HL-60 (cell line): Measurements from ENCODE around the gene TGFA.

Experiments used
- DNase-seq, 2 experiments: peaks; one replicate each; pipeline ENCODE4 v3.0.0-alpha.2; 2010 to 2020; ENCODE audit warnings: low read depth in 1 of 2, low spot score in 1 of 2
- H3K27ac ChIP-seq: fragments of 250-450 bp; sonication (Bioruptor Pico); replicated peaks from 2 replicates; pipeline ENCODE4 v1.5.1; 2020; ENCODE audit warnings: mild to moderate bottlenecking, moderate library complexity
- H3K27me3 ChIP-seq: fragments of 250-450 bp; sonication (Bioruptor Pico); 2 replicates; pipeline ENCODE4 v1.5.1; 2021; ENCODE audit warnings: mild to moderate bottlenecking, moderate library complexity; ENCODE audit not compliant: insufficient read depth, poor library complexity, severe bottlenecking
- H3K4me3 ChIP-seq: replicated peaks from 2 replicates; pipeline ENCODE4 v1.5.1; 2011; ENCODE audit warnings: mild to moderate bottlenecking, control low read depth, low read length; ENCODE audit not compliant: insufficient read depth
- GABPA ChIP-seq: IDR thresholded peaks from 2 replicates; pipeline ENCODE4 v1.6.1; 2012; ENCODE audit warnings: low read depth
- POLR2AphosphoS5 ChIP-seq: IDR thresholded peaks from 2 replicates; pipeline ENCODE4 v1.6.1; 2012; ENCODE audit warnings: low read depth
- REST ChIP-seq: IDR thresholded peaks from 2 replicates; pipeline ENCODE4 v1.6.1; 2012; ENCODE audit warnings: low read depth; ENCODE audit not compliant: insufficient replicate concordance
- SPI1 ChIP-seq: IDR thresholded peaks from 2 replicates; pipeline ENCODE4 v1.6.1; 2012; ENCODE audit warnings: low read depth, mild to moderate bottlenecking, borderline replicate concordance
- TF ChIP-seq, protein P1 (sequence below): IDR thresholded peaks from one replicate; pipeline ENCODE4 v1.5.1; 2011; ENCODE audit warnings: low read length, control low read depth, inconsistent platforms; ENCODE audit not compliant: insufficient read depth

Gene TGFA

DNA sequence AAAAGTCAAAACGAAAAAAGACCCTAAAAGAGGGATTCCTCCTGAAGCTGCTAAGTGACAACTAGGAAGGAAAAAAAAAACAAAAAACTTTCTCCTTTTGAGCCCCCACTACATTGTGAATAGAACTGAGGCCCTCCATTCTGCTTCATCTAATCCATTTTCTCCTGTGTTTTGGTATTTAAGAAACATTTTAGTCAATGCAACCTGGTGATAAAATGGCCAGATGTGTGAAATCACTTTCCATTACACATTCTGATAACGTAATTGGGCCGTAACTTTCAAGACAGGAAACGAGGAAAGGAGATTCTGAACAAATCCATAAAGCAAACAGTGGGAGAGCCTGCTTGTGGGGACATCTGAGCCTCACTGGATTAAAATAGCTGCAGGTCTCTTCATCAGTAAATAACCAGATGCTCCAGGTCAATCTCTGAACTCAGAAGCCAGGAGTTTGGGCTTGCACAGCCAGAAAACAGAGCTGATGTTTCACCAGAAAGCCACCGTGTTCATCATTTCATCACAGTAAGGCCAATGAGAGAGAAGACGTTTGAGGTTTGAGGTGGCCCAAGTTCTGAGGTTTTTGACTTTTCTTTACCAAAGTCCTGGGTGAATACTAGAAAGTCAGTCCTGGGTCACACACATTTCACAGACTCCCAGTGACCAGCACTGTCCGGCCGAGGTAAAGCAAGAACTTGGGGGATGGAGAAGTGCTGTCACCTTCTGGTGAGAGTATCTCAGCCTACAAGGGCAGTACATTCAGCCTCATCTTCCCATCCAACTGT lies 47.8 kb downstream of the TGFA start:
- Histone ChIP-seq H3K4me3 (no peak overlapping the region), H3K27me3 (no peaks in the 10 kb centered on the region), H3K27ac (no peak overlapping the region)
- no peak for DNase-seq
- no peak for TF ChIP-seq SPI1
- TF ChIP-seq GABPA = no peak
- no peak for TF ChIP-seq POLR2AphosphoS5
- no peak for TF ChIP-seq REST
- TF ChIP-seq, protein P1, sequence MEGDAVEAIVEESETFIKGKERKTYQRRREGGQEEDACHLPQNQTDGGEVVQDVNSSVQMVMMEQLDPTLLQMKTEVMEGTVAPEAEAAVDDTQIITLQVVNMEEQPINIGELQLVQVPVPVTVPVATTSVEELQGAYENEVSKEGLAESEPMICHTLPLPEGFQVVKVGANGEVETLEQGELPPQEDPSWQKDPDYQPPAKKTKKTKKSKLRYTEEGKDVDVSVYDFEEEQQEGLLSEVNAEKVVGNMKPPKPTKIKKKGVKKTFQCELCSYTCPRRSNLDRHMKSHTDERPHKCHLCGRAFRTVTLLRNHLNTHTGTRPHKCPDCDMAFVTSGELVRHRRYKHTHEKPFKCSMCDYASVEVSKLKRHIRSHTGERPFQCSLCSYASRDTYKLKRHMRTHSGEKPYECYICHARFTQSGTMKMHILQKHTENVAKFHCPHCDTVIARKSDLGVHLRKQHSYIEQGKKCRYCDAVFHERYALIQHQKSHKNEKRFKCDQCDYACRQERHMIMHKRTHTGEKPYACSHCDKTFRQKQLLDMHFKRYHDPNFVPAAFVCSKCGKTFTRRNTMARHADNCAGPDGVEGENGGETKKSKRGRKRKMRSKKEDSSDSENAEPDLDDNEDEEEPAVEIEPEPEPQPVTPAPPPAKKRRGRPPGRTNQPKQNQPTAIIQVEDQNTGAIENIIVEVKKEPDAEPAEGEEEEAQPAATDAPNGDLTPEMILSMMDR = no peak

GRCh38 chr2:70504750-70505149 lies 48.9 kb downstream of the TGFA start:
- Histone ChIP-seq H3K27me3 (no peaks in the 10 kb centered on the region), H3K4me3 (no peak overlapping the region), H3K27ac (no peak overlapping the region)
- TF ChIP-seq REST = no peak
- TF ChIP-seq GABPA = no peak
- TF ChIP-seq, protein P1 = no peak
- TF ChIP-seq SPI1 = no peak
- no peak for TF ChIP-seq POLR2AphosphoS5
- no peak for DNase-seq

- Histone ChIP-seq H3K4me3 (no peak overlapping the region), H3K27ac (no peak overlapping the region), H3K27me3 (no peaks in the 10 kb centered on the region)
- no peak for TF ChIP-seq REST
- TF ChIP-seq, protein P1 = no peak
- no peak for TF ChIP-seq GABPA
- TF ChIP-seq POLR2AphosphoS5 = no peak
- DNase-seq = no peak
Observed at GRCh38 chr2:70503896-70504295, 49.7 kb downstream of the TGFA start.
